ENCODE measurements around the gene BTG1.
"Not testable (repeated sequence)": the region's sequence is repeated elsewhere in the genome, so short reads cannot be mapped to it uniquely, and the experiment has no call there.

BTG1 gene

DNA sequence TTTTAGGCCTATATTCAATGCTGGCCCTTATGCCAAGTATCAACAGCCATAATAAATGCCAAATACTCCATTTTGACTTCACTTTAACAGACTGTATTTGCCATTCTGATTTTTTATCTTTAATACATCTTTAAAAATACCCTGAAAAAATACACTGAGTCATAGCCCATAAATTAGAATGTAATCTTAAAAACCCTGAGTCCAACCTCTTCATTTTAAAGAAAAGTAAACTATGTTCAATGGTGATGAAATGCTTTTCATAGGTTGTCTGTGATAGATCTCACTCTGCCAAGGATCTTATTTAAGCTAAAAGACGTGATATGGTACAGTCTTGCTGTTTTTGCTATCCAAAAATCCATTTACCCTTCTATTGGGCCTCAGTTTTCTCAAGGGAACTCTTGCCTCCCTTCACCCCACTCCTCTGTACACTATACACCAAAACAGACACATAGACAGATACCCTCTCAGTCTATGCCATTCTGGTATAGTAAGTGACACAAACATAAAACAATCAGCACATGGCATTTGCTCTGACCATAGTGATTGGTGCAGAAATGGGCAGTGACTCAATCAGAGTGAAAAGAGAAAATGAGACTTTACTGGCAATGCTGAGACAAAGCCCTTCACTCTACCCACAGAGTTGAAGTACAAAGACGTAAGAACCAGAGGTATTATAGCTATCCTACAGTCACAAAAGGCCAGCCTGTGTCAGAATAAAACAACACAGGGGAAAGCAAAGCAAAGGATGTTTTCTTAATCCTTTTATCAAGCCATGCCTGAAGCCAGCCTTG, 49.1 kb downstream of the BTG1 start:
- no peak for DNase-seq (ENCODE audit: low spot score)

DNA sequence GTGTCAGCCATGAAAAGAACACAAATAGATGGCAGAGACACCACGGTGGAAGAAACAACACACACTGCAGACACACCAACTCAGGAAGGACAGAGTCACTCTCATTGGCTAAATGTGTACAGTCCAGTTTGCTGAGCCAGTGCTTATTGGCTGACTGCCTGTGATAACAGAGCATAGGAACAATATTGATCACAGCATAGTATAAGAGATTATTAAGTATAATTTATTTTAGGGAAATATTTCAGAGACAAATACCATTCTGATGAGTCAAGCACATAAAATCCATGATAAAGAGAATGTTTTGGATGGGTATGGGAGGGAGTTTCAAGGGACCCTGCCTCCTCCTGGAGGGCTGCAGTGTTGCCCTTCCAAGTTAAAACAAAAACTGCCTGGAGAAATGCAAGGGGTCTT, 50.9 kb downstream of the BTG1 start:
- no peak for DNase-seq (ENCODE audit: low spot score)

DNA sequence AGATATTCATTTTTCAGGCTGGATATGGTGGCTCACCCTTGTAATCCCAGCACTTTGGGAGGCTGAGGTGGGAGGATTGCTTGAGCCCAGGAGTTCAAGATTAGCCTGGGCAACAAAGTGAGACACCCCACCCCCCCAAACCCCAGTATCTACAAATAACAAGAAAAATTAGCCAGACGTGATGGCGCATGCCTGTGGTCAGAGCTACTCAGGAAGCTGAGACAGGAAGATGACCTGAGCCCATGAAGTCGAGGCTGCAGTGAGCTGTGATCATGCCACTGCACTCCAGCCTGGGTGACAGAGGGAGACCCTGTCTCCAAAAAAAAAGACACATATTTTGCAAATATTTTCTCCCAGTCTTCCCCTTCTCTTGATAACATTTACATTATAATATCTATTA, 51.3 kb downstream of the BTG1 start:
- not testable (repeated sequence) for DNase-seq (ENCODE audit: low spot score)
